SIG-M5 treated with dmso at 0.1 percent for 504 hours (cell line): ENCODE measurements around the gene RANBP1.

Experiments
- DNase-seq: peaks from one replicate; lab custom pipeline; 2025; ENCODE audit not compliant: unreplicated experiment; lab: John Stamatoyannopoulos, UW

The RANBP1 gene

DNA sequence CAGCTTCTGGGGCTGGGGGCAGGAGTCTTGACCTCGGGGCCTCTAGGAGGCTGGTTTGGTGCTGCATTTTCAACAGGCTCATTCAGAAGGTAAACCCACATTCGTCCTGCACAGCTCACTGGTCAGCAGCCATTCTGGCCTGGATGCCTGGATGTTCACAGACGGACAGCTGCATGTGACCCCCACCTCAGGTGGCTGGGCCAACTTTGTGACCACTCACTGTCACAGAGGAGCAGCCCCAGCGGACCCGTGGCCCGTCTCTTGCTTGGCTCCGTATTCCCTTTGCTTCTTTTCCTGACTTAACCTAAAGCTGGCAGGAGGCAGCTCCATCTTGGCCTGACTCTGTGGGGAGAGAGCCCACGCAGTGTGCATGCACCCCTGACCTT, 27.6 kb upstream of the RANBP1 start:
- DNase-seq = no peak

GRCh38 chr22:20089226-20089976, 26.5 kb upstream of the RANBP1 start:
- DNase-seq = no peak

DNA sequence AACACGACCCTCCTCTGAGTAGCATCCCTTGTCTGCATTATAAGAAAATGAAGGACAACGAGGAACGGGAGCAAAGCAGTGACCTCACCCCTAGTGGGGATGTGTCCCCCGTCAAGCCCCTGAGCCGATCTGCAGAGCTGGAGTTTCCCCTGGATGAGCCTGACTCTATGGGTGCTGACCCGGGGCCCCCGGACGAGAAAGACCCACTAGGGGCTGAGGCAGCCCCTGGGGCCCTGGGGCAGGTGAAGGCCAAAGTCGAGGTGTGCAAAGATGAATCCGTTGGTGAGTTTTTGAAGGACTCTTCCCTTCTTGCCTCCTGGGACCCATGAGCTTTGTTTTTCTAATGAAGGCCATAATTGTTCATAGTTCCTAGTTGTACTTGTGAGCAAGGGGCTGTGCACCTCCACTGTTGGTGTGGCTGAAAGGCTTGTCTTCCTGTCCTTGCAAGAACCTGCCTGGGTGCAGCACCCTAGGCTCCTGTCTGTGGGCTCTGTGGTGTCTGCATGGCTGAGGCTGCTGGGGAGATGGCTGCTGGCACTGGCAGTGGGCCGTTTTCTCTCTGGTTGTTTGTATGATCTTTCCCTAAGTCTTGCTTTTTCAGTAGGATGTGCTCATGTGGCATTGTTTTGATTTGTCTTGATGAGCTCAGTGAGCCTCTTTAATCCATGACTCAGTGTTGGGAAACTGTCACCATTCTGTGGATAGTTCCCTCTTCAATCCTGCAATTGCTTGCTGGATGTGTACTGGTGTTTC, 25.8 kb upstream of the RANBP1 start:
- DNase-seq = no peak

GRCh38 chr22:20090730-20091240, 25.1 kb upstream of the RANBP1 start:
- no peak for DNase-seq

DNA sequence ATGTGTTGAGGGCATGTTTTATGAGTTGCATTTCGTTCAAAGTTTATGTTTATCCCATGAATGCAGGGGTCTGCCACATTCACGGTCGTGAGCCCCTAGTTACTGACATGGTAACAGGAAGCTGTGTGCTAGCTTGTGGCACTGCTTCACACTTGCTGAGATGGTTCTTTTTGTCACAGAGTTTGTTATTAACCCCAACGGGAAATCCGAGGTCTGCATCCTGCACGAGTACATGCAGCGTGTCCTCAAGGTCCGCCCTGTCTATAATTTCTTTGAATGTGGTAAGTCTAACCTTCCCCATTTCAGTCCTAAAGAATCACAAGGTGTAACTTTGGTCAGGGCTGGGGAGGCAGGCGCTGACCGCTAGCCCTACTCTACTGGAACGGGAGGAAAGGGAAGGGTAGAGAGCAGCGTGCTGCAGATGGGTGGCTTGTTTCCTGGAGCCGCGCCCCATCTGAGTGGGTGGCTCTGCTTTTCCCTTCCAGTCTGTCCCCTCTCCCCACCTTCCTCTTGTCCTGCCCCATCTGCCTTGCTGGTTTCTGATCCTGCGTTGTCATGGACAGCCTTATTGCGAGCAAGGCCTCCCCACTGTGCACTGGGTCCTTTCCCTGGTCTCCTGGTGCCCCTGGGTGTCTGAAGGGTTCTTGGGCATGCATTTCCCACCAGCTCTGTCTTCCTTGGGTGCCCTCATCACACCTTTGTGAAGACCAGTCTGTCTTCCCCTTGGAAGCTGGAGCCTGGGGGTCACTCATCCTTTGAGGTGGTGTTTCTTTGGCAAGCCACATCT, 24.0 kb upstream of the RANBP1 start:
- DNase-seq = no peak

- DNase-seq = no peak
These were observed 23.4 kb upstream of the RANBP1 start for GRCh38 chr22:20092477-20092854.

- DNase-seq = no peak
These were observed 22.3 kb upstream of the RANBP1 start for GRCh38 chr22:20093418-20094196.

DNA sequence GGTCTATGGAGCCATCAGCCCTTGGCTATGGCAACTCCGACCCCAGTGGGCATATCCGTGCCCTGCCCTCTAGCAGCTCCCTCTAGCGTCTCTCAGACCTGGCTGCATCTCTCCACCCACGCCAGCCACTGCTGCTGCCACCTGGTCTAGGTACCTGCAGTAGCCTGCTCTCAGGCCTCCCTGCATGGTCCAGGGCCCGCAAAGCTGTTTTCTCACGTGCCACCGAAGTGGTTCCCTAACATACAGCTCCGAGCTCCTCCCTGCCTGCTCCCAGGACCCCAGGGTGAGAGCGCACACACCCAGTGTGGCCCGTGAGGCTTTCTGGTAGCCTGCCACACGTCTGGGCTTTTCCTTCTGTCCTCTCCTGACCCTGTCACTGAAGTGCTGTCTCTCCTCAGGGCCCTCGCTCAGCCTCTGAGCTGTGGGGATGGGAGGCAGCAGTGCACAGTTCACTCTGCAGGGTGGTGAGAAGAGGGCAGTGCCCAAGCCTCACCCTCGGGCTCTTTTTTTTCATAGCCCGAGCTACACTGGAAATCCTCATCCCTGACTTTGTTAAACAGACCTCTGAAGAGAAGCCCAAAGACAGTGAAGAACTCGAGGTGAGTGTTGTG, 21.6 kb upstream of the RANBP1 start:
- DNase-seq = no peak

- no peak for DNase-seq
These were observed 20.4 kb upstream of the RANBP1 start for GRCh38 chr22:20095521-20095920.

- DNase-seq = no peak
These were observed 19.1 kb upstream of the RANBP1 start for GRCh38 chr22:20096574-20097420.

DNA sequence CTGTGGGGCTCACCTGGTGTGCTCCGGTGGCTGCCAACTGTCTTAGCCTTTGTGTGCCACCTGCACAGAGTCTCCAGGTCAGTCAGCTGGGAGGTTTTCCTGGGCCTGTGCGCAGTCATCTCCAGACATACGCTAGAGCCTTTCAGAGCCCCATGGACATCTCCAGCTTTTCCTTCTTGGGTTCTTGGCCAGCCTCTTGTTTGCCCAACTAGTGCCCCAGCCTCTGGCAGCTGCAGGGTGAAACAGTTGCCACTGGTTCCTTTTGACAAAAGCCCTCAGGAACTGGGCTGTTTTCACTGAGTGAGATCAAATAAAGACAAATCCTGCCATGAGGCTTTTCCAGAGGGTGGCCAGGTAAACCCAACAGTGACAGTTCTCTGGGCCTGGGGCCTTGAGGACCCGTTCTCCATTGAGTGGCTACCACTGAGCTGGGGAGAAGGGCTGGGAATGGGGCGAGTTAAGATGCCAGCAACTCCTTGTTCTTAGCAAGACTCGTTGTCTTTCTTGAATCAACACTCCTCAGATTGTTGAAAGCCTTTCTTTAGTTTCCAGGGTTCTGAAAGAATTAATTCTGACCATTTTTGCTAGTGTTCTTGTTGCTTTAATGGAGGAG, 16.7 kb upstream of the RANBP1 start:
- DNase-seq = no peak

GRCh38 chr22:20101638-20102037, 14.3 kb upstream of the RANBP1 start:
- DNase-seq = no peak

- no peak for DNase-seq
These were observed 13.6 kb upstream of the RANBP1 start for GRCh38 chr22:20102203-20102780.

DNA sequence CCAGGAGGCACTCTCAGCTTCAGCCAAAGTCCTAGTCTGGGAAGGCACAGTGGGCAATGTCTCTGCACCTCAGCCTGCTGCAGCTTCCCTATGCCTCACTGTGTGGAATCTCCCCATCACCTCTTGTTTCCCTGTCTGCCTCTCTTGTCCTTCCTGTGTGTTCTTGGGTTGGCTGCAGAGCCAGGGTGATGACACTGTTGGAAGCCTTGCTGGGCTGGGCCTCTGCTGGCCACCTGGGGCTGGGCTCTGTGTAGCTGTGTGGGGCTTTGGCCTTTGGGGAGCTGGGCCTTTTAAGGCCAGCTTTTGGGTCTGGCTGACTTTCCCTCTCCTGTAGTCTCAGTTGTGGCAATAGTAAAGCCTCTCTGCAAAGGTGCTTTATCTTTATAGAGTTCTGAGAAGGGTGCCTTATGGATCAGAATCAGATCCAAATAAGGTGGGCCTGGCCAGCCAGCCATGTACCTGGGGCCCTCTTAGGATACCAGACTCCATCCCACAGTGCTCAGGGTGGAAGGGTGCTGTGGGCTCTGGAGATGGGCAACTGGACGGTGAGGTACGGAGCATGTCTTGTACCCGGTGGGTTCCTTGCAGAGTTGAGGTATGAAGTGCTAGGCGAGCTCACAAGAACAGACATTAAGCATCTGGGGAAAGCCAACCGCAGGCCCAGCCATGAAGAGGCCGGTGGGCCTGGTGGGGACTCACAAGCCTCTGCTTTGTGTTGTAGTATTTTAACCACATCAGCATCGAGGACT, 10.3 kb upstream of the RANBP1 start:
- no peak for DNase-seq

GRCh38 chr22:20106205-20106848, 9.6 kb upstream of the RANBP1 start:
- no peak for DNase-seq

DNA sequence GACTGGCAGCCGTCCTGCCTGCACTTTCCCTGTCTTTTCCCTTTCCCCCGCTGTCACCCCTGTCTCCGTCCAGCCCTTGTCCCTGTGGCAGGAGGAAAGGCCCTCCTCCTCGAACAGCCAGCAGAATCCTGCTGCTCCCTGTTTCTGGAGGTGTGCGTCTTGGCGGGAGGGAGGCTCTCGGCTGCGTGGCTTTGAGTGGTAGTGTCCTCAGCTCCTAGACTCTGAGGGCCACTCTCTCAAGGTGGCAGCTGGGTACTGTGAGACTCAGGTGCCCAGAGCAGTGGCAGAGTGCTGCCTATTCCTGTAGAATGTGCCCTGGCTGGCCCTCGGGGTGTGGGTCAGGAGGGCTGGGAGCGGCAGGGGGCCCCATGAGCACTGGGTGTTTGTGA, 9.1 kb upstream of the RANBP1 start:
- DNase-seq = no peak

GRCh38 chr22:20107471-20107901, 8.4 kb upstream of the RANBP1 start:
- no peak for DNase-seq
